ENCODE measurements around the gene EIF1AD. TPM values are rescaled to one million over a fixed set of nuclear protein-coding genes. Genes with fewer than 3 reads are reported as not detected.

The EIF1AD gene
- total and polyA plus RNA-seq, 2 of the 8 experiments (the other 6 are each of a cell fraction or from before 2014, with no cell fraction given) = 32.6 to 39.9 TPM

- TF ChIP-seq SIRT6 (IDR thresholded peaks at IDR 0.05; ENCODE audit: low read length) (no peak), CTBP2 (IDR thresholded peaks at IDR 0.05; ENCODE audit: borderline replicate concordance, insufficient read depth, insufficient read length, low read length) (no peak), SIN3A (conservative IDR thresholded peaks at IDR 0.05 in 1 of 2, IDR thresholded peaks at IDR 0.05 in 1 of 2; ENCODE audit: low read depth in 1 of 2, low read length in 2 of 2) (peak in 1 of 2 experiments; percentile 97; a peak in 2 of 4 replicates), EP300 (IDR thresholded peaks at IDR 0.05; ENCODE audit: borderline replicate concordance in 1 of 2, low read depth in 2 of 2, low read length in 2 of 2) (peak in 1 of 2 experiments; percentile 71; a peak in 1 of 3 replicates), TAF7 (optimal IDR thresholded peaks at IDR 0.05; ENCODE audit: borderline replicate concordance, low read depth, low read length) (peak; percentile 89), TEAD4 (IDR thresholded peaks at IDR 0.05; ENCODE audit: low read depth, low read length) (0 out of 2 replicates have a peak, but pooled peaks have one; percentile 2), SIX5 (IDR thresholded peaks at IDR 0.05; ENCODE audit: low read depth, low read length) (peak; percentile 43), CTCF (IDR thresholded peaks at IDR 0.05; ENCODE audit: control extremely low read depth in 1 of 3, insufficient read depth in 1 of 3, low read depth in 1 of 3, low read length in 3 of 3) (0 out of 4 replicates have a peak, but pooled peaks of 1 of the 3 experiments have one; percentile 2), SUZ12 (IDR thresholded peaks at IDR 0.05; ENCODE audit: low read length) (no peak), SP2 (IDR thresholded peaks at IDR 0.05; ENCODE audit: low read length) (no peak; the same call in 1 of the 2 replicates), BRCA1 (IDR thresholded peaks at IDR 0.05; ENCODE audit: low read depth, low read length) (peak; percentile 73), SP1 (IDR thresholded peaks at IDR 0.05; ENCODE audit: low read depth, low read length) (peak; percentile 82), BACH1 (IDR thresholded peaks at IDR 0.05; ENCODE audit: low read length) (0 out of 2 replicates have a peak, but pooled peaks have one; percentile 4), SP4 (IDR thresholded peaks at IDR 0.05; ENCODE audit: low read length) (peak; percentile 93), SAP30 (IDR thresholded peaks at IDR 0.05; ENCODE audit: insufficient read depth, insufficient replicate concordance, low read length) (peak; percentile 81), TBP (IDR thresholded peaks at IDR 0.05; ENCODE audit: low read depth, low read length) (peak; percentile 92), HDAC6 (IDR thresholded peaks at IDR 0.05; ENCODE audit: low read depth, low read length) (no peak), EZH2 (IDR thresholded peaks at IDR 0.05; ENCODE audit: low read depth, low read length, severe bottlenecking) (no peak), KDM5A (IDR thresholded peaks at IDR 0.05; ENCODE audit: low read length) (peak; percentile 94), TAF1 (IDR thresholded peaks at IDR 0.05; ENCODE audit: low read depth, low read length) (peak; percentile 96), GTF2F1 (IDR thresholded peaks at IDR 0.05; ENCODE audit: borderline replicate concordance, low read depth, low read length) (peak; percentile 48; the same call in 1 of the 2 replicates)
Observed at GRCh38 chr11:66001942-66002647, at the start of gene EIF1AD, which contains the start of gene BANF1 (continued).

Data from H1 (cell line).